SK-N-SH treated with all-trans-retinoic acid at 6 μM for 48 hours (cell line): ENCODE measurements around the gene ENDOV.

Source experiments
- ATAC-seq: fragments of 200-7000 bp; cut with Tn5 transposase; 3 replicates; pipeline ENCODE4 v1.9.1; 2020; ENCODE audit warnings: mild to moderate bottlenecking, moderate library complexity
- ARNTL ChIP-seq: fragments of 450-650 bp; formaldehyde crosslinking; IDR thresholded peaks from 2 replicates; pipeline ENCODE4 v1.5.0; 2020; ENCODE audit warnings: low read depth, mild to moderate bottlenecking, moderate library complexity, borderline replicate concordance
- BACH2 ChIP-seq: fragments of 250-450 bp; sonication (Bioruptor Pico); IDR thresholded peaks from 2 replicates; pipeline ENCODE4 v1.9.0; 2021; ENCODE audit warnings: mild to moderate bottlenecking, borderline replicate concordance
- CSDC2 ChIP-seq: fragments of 250-450 bp; sonication (Bioruptor Pico); IDR thresholded peaks from 2 replicates; pipeline ENCODE4 v1.5.0; 2020; ENCODE audit warnings: mild to moderate bottlenecking, moderate library complexity
- ESRRG ChIP-seq: fragments of 250-450 bp; sonication (Bioruptor Pico); IDR thresholded peaks from 2 replicates; pipeline ENCODE4 v1.6.1; 2021; ENCODE audit warnings: mild to moderate bottlenecking
- GLIS3 ChIP-seq: fragments of 250-450 bp; sonication (Bioruptor Pico); IDR thresholded peaks from 2 replicates; pipeline ENCODE4 v1.5.0; 2020; ENCODE audit warnings: mild to moderate bottlenecking, moderate library complexity
- OSR1 ChIP-seq: fragments of 250-450 bp; sonication (Bioruptor Pico); IDR thresholded peaks from 2 replicates; pipeline ENCODE4 v1.8.0; 2022; ENCODE audit warnings: moderate library complexity, mild to moderate bottlenecking, inconsistent platforms
- PPARA ChIP-seq: fragments of 250-450 bp; sonication (Bioruptor Pico); IDR thresholded peaks from 2 replicates; pipeline ENCODE4 v1.5.0; 2020; ENCODE audit warnings: mild to moderate bottlenecking, borderline replicate concordance
- RARB ChIP-seq: fragments of 250-450 bp; sonication (Bioruptor Pico); IDR thresholded peaks from 2 replicates; pipeline ENCODE4 v1.8.0; 2021; ENCODE audit warnings: mild to moderate bottlenecking, moderate library complexity
- SNAI2 ChIP-seq: fragments of 250-450 bp; sonication (Bioruptor Pico); IDR thresholded peaks from 2 replicates; pipeline ENCODE4 v1.5.0; 2020; ENCODE audit warnings: mild to moderate bottlenecking, moderate library complexity
- TCF4 ChIP-seq: fragments of 250-450 bp; sonication (Bioruptor Pico); IDR thresholded peaks from 2 replicates; pipeline ENCODE4 v1.8.0; 2021; ENCODE audit warnings: mild to moderate bottlenecking, moderate library complexity, borderline replicate concordance
- TOX ChIP-seq: fragments of 250-450 bp; sonication (Bioruptor Pico); IDR thresholded peaks from 2 replicates; pipeline ENCODE4 v1.8.0; 2021; ENCODE audit warnings: mild to moderate bottlenecking, moderate library complexity, borderline replicate concordance
- ZC3H10 ChIP-seq: fragments of 250-450 bp; sonication (Bioruptor Pico); IDR thresholded peaks from 2 replicates; pipeline ENCODE4 v1.5.1; 2021; ENCODE audit warnings: mild to moderate bottlenecking, moderate library complexity
- ZFP3 ChIP-seq: fragments of 250-450 bp; sonication (Bioruptor Pico); IDR thresholded peaks from 2 replicates; pipeline ENCODE4 v1.5.0; 2020; ENCODE audit warnings: mild to moderate bottlenecking, moderate library complexity
- ZFP30 ChIP-seq: fragments of 450-650 bp; formaldehyde crosslinking; IDR thresholded peaks from 2 replicates; pipeline ENCODE4 v1.5.0; 2022; ENCODE audit warnings: mild to moderate bottlenecking, moderate library complexity
- ZNF565 ChIP-seq: fragments of 450-650 bp; formaldehyde crosslinking; conservative IDR thresholded peaks from 2 replicates; pipeline ENCODE4 v1.5.0; 2020; ENCODE audit warnings: low read depth, mild to moderate bottlenecking, moderate library complexity
- ZNF70 ChIP-seq: fragments of 450-650 bp; formaldehyde crosslinking; IDR thresholded peaks from 2 replicates; pipeline ENCODE4 v1.5.0; 2020; ENCODE audit warnings: mild to moderate bottlenecking, moderate library complexity
- ZNF8 ChIP-seq: fragments of 450-650 bp; formaldehyde crosslinking; IDR thresholded peaks from 2 replicates; pipeline ENCODE4 v1.5.0; 2020; ENCODE audit warnings: mild to moderate bottlenecking, moderate library complexity
- TF ChIP-seq, protein P1 (sequence below): fragments of 250-450 bp; sonication (Bioruptor Pico); IDR thresholded peaks from 2 replicates; pipeline ENCODE4 v1.8.0; 2021; ENCODE audit warnings: low read depth, mild to moderate bottlenecking, moderate library complexity, borderline replicate concordance
- TF ChIP-seq, protein P2 (sequence below): fragments of 250-450 bp; sonication (Bioruptor Pico); IDR thresholded peaks from 2 replicates; pipeline ENCODE4 v1.5.1; 2020; ENCODE audit warnings: low read depth, mild to moderate bottlenecking, moderate library complexity
- TF ChIP-seq, protein P3 (sequence below): fragments of 250-450 bp; sonication (Bioruptor Pico); IDR thresholded peaks from 2 replicates; pipeline ENCODE4 v1.5.1; 2021; ENCODE audit warnings: mild to moderate bottlenecking, moderate library complexity
- TF ChIP-seq, protein P4 (sequence below): fragments of 250-450 bp; sonication (Bioruptor Pico); IDR thresholded peaks from 2 replicates; pipeline ENCODE4 v1.5.0; 2020; ENCODE audit warnings: mild to moderate bottlenecking, moderate library complexity

The ENDOV gene

DNA sequence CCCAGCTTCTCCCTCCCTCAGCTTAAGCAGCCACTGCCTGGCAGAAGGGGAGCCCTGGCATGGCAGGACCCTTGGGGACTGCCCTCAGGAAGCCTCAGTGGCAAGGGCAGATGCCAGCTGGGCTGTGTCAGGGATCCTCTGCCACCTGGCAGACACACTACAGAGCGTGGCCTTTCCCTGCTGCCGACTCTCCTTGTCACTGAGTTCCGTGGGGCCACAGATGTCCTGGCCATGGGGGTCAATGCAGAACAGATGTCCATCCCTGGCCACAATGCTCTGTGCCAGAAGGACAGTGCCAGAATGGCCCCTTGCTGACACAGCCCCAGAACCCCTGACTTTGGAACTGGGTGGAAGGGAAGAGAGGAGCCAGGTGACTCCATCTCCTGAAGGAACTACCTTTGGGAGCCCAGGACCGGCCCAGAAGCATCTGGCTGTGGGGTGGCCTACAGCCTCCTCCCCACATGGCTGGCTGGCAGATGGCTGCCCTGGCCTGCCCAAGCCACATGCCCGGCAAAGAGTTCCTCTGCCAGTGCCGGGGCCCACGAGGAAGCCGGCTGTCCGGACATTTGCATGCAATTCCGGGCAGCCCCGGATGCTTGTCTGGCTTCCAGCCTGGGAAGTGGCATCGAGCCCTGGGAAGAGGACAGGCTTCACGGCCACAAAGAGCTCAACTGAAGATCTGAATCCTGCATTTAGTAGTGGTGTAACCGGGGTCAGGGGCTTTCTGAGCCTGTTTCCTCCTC, 37.4 kb downstream of the ENDOV start:
- TF ChIP-seq ZC3H10 (CRISPR knock-in tag) (no peak), SNAI2 (no peak), ZNF8 (CRISPR knock-in tag) (no peak)
- TF ChIP-seq, protein P1, sequence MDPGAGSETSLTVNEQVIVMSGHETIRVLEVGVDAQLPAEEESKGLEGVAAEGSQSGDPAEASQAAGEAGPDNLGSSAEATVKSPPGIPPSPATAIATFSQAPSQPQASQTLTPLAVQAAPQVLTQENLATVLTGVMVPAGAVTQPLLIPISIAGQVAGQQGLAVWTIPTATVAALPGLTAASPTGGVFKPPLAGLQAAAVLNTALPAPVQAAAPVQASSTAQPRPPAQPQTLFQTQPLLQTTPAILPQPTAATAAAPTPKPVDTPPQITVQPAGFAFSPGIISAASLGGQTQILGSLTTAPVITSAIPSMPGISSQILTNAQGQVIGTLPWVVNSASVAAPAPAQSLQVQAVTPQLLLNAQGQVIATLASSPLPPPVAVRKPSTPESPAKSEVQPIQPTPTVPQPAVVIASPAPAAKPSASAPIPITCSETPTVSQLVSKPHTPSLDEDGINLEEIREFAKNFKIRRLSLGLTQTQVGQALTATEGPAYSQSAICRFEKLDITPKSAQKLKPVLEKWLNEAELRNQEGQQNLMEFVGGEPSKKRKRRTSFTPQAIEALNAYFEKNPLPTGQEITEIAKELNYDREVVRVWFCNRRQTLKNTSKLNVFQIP: no peak
- TF ChIP-seq, protein P2, sequence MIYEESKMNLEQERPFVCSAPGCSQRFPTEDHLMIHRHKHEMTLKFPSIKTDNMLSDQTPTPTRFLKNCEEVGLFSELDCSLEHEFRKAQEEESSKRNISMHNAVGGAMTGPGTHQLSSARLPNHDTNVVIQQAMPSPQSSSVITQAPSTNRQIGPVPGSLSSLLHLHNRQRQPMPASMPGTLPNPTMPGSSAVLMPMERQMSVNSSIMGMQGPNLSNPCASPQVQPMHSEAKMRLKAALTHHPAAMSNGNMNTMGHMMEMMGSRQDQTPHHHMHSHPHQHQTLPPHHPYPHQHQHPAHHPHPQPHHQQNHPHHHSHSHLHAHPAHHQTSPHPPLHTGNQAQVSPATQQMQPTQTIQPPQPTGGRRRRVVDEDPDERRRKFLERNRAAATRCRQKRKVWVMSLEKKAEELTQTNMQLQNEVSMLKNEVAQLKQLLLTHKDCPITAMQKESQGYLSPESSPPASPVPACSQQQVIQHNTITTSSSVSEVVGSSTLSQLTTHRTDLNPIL (CRISPR knock-in tag): no peak
- no peak for ATAC-seq

DNA sequence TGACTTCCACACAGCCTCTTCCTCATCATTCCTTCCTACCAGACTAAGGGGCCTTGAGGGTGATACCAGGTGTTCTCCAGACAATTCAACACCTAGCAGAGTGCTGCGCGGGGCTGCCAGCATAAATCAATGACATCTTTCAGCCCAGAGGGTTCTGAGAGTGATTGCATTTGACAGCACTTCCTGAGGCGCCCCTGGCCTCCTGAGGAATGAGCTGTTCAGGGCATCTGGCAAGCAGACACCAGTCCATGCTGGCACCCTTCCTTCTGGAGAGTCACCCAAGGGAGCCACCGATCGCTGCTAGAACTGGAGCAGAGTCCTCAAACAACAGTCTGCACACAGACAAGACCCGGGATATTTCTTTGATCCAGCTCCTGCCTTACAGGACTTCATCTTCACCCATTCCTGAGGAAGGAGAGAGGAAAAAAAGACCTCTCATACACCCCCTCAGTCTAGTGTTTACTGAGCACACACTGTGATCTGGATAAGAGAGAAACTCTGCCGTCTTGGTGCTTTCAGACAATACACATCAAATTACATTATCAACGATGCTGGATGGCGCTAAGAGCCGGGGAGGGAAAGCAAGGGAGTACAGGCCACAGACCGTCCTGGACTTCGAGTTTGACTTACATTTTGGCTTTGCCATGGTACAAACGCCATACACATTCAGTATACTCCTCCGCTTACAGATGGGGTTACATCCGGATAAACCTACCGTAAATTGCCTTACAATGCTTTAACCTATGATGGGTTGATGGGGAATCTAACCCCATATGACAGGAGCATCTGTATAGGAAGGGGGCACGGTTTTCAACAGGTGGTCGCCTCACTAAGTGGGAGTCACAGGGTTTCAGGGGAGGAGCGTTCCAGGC, 38.4 kb downstream of the ENDOV start:
- ATAC-seq: no peak

DNA sequence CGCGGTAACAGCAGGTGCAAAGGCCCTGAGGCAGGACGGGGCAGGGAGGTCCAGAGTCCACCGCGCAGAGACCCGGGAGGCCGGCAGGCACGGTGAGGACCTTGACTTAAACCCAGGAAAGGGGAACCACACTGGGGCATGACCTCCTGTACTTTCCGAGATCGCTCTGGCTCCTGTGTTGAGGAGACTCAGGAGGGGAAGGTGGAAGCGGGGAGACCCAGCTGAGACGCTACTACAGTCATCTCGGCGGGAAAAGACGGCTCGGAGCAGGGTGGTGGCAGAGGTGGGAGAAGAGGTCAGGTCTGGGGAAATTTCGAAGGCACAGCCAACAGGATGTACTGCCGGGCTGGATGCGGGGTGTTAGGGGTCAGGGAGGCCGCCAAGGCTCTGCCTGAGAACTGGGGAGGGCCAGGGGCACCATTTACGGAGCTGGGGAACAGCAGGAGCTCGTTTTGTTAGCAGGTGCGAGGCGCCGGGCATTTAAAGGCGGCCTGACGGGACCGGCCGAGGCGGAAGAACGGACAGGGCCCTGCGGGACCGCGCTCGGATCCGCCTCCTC, 39.1 kb downstream of the ENDOV start:
- ATAC-seq: no peak
- TF ChIP-seq BACH2: no peak
- TF ChIP-seq CSDC2 (CRISPR knock-in tag): peak; percentile 20; the same call in 1 of the 2 replicates
- peak; percentile 29; the same call in 1 of the 2 replicates for TF ChIP-seq ZNF8 (CRISPR knock-in tag)

More for the DNA sequence above, 38.4 kb downstream of the ENDOV start:
- TF ChIP-seq, protein P1: no peak

DNA sequence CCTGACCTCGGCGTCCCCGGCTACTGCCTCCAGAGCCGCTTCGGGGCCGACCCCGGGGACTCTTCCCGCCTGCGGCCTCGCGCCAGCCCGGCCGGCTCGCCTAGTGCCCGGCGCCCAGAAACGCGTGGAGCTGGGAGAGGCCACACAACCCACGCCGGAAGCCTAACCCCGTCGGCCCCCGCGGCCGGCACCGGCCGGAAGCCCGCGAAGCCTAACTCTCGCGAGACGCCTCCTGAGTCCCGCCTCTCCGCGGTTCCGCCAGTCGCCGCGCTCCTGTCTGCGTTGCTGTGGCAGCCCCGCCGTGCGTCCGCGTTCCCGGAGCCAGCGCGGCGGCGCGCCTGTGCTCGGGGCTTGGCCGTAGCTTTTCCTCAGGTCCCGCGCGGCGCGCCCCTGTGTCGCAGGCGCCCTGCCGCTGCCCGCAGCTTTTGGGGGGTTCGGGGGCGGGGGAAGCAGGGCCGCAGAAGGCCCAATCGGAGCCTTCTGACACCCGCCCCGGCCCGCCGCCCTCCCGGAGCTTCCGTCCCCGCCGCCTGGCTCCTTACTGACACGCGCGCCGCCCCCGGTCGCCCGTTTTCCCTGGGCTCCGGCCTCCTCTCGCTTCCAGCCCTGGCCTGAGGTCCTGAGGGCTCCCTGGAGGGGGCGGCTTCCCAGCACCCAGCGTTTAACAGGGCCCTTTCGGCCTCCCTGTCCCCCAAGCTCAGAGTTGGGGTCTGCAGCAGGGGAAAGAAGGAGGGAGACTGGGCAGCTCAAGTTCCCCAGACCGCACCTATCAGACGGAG, 39.8 kb downstream of the ENDOV start:
- peak; percentile 94 for ATAC-seq
- TF ChIP-seq ZFP30 (CRISPR knock-in tag) (peak; percentile 46; the same call in 1 of the 2 replicates), ZC3H10 (CRISPR knock-in tag) (no peak), BACH2 (no peak), PPARA (CRISPR knock-in tag) (peak; percentile 72; the same call in 1 of the 2 replicates), ESRRG (peak; percentile 39; the same call in 1 of the 2 replicates), SNAI2 (0 out of 2 replicates have a peak, but pooled peaks have one; percentile 34), ZNF70 (CRISPR knock-in tag) (peak; percentile 89), ARNTL (no peak), RARB (CRISPR knock-in tag) (no peak), GLIS3 (CRISPR knock-in tag) (peak; percentile 71; the same call in 1 of the 2 replicates), TCF4 (CRISPR knock-in tag) (no peak), ZFP3 (CRISPR knock-in tag) (peak; percentile 49; the same call in 1 of the 2 replicates), ZNF565 (CRISPR knock-in tag) (peak; percentile 31; the same call in 1 of the 2 replicates), TOX (CRISPR knock-in tag) (no peak), CSDC2 (CRISPR knock-in tag) (peak; percentile 65; the same call in 1 of the 2 replicates), OSR1 (no peak)
- TF ChIP-seq, protein P1: no peak
- TF ChIP-seq, protein P3, sequence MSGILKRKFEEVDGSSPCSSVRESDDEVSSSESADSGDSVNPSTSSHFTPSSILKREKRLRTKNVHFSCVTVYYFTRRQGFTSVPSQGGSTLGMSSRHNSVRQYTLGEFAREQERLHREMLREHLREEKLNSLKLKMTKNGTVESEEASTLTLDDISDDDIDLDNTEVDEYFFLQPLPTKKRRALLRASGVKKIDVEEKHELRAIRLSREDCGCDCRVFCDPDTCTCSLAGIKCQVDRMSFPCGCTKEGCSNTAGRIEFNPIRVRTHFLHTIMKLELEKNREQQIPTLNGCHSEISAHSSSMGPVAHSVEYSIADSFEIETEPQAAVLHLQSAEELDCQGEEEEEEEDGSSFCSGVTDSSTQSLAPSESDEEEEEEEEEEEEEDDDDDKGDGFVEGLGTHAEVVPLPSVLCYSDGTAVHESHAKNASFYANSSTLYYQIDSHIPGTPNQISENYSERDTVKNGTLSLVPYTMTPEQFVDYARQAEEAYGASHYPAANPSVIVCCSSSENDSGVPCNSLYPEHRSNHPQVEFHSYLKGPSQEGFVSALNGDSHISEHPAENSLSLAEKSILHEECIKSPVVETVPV (CRISPR knock-in tag): peak; percentile 51; the same call in 1 of the 2 replicates
- TF ChIP-seq, protein P4, sequence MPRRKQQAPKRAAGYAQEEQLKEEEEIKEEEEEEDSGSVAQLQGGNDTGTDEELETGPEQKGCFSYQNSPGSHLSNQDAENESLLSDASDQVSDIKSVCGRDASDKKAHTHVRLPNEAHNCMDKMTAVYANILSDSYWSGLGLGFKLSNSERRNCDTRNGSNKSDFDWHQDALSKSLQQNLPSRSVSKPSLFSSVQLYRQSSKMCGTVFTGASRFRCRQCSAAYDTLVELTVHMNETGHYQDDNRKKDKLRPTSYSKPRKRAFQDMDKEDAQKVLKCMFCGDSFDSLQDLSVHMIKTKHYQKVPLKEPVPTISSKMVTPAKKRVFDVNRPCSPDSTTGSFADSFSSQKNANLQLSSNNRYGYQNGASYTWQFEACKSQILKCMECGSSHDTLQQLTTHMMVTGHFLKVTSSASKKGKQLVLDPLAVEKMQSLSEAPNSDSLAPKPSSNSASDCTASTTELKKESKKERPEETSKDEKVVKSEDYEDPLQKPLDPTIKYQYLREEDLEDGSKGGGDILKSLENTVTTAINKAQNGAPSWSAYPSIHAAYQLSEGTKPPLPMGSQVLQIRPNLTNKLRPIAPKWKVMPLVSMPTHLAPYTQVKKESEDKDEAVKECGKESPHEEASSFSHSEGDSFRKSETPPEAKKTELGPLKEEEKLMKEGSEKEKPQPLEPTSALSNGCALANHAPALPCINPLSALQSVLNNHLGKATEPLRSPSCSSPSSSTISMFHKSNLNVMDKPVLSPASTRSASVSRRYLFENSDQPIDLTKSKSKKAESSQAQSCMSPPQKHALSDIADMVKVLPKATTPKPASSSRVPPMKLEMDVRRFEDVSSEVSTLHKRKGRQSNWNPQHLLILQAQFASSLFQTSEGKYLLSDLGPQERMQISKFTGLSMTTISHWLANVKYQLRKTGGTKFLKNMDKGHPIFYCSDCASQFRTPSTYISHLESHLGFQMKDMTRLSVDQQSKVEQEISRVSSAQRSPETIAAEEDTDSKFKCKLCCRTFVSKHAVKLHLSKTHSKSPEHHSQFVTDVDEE (CRISPR knock-in tag): peak; percentile 92
